K562 (cell line): ENCODE measurements around the gene PBX4. TPM values are rescaled to one million over a fixed set of nuclear protein-coding genes. Genes with fewer than 3 reads are reported as not detected.
A peak's percentile ranks its signal among the peaks of the same experiment; 100 is the strongest.

Experiments used
- CHD7 ChIP-seq: fragments of 200-600 bp; sonication (generic); IDR thresholded peaks from one replicate; pipeline ENCODE4 v1.6.1; 2012; ENCODE audit warnings: mild to moderate bottlenecking, low read depth, low read length, inconsistent platforms
- GATAD2B ChIP-seq: fragments of 450-650 bp; IDR thresholded peaks from 2 replicates; pipeline ENCODE4 v1.6.1; 2017; ENCODE audit warnings: mild to moderate bottlenecking, borderline replicate concordance
- HDAC2 ChIP-seq: fragments of 450-650 bp; IDR thresholded peaks from 2 replicates; pipeline ENCODE4 v1.6.1; 2016; ENCODE audit warnings: mild to moderate bottlenecking
- IRF1 ChIP-seq: sonication (generic); formaldehyde crosslinking; IDR thresholded peaks from 2 replicates; pipeline ENCODE4 v1.8.0; 2022; ENCODE audit warnings: missing genetic modification reagents, mild to moderate bottlenecking, borderline replicate concordance
- KDM1A ChIP-seq, 2 experiments: fragments of 450-650 bp; IDR thresholded peaks; 2 replicates each; pipeline ENCODE4 v1.6.1; 2016; ENCODE audit warnings: mild to moderate bottlenecking in 2 of 2
- NFE2 ChIP-seq: IDR thresholded peaks from 2 replicates; pipeline ENCODE4 v1.6.1; 2014; ENCODE audit warnings: antibody characterized with exemption, low read depth
- RNF2 ChIP-seq: sonication (generic); IDR thresholded peaks from 2 replicates; pipeline ENCODE4 v1.6.1; 2016
- SUPT5H ChIP-seq: fragments of 450-650 bp; IDR thresholded peaks from 2 replicates; pipeline ENCODE4 v1.6.1; 2016
- TAF7 ChIP-seq: fragments of 450-650 bp; IDR thresholded peaks from 2 replicates; pipeline ENCODE4 v1.6.1; 2016; ENCODE audit warnings: missing genetic modification characterization, missing compliant biosample characterization
- TCF3 ChIP-seq: sonication (generic); formaldehyde crosslinking; IDR thresholded peaks from 2 replicates; pipeline ENCODE4 v1.4.0; 2020; ENCODE audit warnings: mild to moderate bottlenecking, missing genetic modification reagents
- USF1 ChIP-seq: sonication (generic); formaldehyde crosslinking; IDR thresholded peaks from 2 replicates; pipeline ENCODE4 v1.9.0; 2022; ENCODE audit warnings: mild to moderate bottlenecking, missing genetic modification reagents
- ZBTB7A ChIP-seq: IDR thresholded peaks from 2 replicates; pipeline ENCODE4 v1.6.1; 2011; ENCODE audit warnings: low read depth, mild to moderate bottlenecking, low read length, moderate library complexity, borderline replicate concordance; ENCODE audit not compliant: control insufficient read depth
- ZEB2 ChIP-seq: fragments of 450-650 bp; IDR thresholded peaks from 2 replicates; pipeline ENCODE4 v1.6.1; 2016
- ZNF354B ChIP-seq: fragments of 250-450 bp; sonication (Bioruptor Pico); IDR thresholded peaks from 2 replicates; pipeline ENCODE4 v1.4.0; 2020
- polyA plus RNA-seq, 8 experiments: library from polyadenylated mRNA; depleted of rRNA in 4 of 8; stranded (reverse) in 5 of 8; unstranded in 3 of 8; fragments of >200 nt; fragmentation: Nextera tagmentation in 2 of 8; fragmentation: Illumina TruSeq in 1 of 8; extraction: Ambion mirVana in 2 of 8; extraction: Trizol in 1 of 8; gene quantifications; 2 replicates each; pipeline versions ENCODE4 v1.2.1 to v1.2.3, GENCODE V29; 2011 to 2014; ENCODE audit warnings: inconsistent platforms in 1 of 8, missing spikeins in 1 of 8
- total RNA-seq, 7 experiments: library from RNA; depleted of rRNA in 6 of 7; stranded (reverse); fragments of >200 nt in 6 of 7; fragmentation: Illumina TruSeq in 2 of 7; extraction: Trizol in 2 of 7; gene quantifications; 2 replicates each; pipeline versions ENCODE4 v1.2.1 to v1.2.3, GENCODE V29; 2011 to 2021; ENCODE audit warnings: low replicate concordance in 1 of 7

Gene PBX4
- total and polyA plus RNA-seq, 9 of the 15 experiments (the other 6 are each of a cell fraction or from before 2014, with no cell fraction given): 0.11 to 3.8 (median 1.6) TPM; not detected in 1

- TF ChIP-seq NFE2 (no peak), CHD7 (no peak), GATAD2B (no peak), SUPT5H (no peak), TCF3 (CRISPR knock-in tag) (no peak), HDAC2 (no peak), ZBTB7A (no peak), ZEB2 (0 out of 2 replicates have a peak, but pooled peaks have one; percentile 24), USF1 (CRISPR knock-in tag) (no peak), IRF1 (CRISPR knock-in tag) (no peak), ZNF354B (no peak), KDM1A (IDR thresholded peaks at IDR 0.05) (0 out of 4 replicates have a peak, but pooled peaks of 1 of the 2 experiments have one; percentile 15), RNF2 (no peak), TAF7 (tag) (no peak)
Observed at GRCh38 chr19:19606021-19606420, 12.5 kb downstream of the PBX4 start (continued).
